HL-60/S4 treated with phorbol 12-myristate 13-acetate at 8.2 ng/mL for 4 days and 3 days (cell line): ENCODE results near the gene KCNJ6.
"Not testable (repeated sequence)": the region's sequence is repeated elsewhere in the genome, so short reads cannot be mapped to it uniquely, and the experiment has no call there.

Experiments
- in situ Hi-C: fragments of 300-500 bp; cut with MboI; formaldehyde crosslinking; loops from 2 replicates; pipeline ENCODE4 v1.15.0; 2022; ENCODE audit warnings: low sequenced_read_pairs

KCNJ6 gene

DNA sequence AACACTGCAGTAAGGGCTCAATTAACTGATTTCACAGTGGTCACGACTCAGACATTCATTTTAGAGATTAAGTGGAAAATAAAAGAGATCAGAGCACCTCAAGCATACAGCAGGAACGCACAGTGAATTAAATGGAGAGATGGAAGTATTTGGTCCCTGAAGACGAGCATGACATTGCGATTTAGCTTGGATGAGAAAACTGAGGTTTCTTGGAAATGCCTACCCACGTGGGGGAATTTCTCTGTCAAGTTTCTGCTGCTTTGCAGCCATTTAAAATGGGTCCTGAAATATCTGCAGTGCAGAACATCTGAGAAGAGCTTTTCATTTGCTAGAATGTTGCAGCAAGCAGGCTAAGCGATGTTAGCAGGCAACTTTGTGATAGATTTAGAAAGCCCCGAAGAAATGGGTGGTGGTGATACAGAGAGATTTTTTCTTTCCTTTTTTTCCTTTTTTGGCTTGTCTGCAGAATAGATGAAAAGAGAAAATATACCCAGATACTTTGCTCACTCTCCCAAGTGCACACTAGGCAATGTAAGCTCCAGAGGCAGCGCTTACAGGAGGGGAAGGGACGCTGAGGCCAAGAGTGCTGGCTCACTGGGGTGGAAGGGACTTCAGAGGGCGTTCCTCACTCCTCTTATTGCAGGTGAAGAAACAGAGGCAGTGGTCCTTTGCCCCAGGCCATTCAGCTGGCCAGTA is 258.0 kb downstream of the KCNJ6 start:
- in situ Hi-C loops = no loop called here

DNA sequence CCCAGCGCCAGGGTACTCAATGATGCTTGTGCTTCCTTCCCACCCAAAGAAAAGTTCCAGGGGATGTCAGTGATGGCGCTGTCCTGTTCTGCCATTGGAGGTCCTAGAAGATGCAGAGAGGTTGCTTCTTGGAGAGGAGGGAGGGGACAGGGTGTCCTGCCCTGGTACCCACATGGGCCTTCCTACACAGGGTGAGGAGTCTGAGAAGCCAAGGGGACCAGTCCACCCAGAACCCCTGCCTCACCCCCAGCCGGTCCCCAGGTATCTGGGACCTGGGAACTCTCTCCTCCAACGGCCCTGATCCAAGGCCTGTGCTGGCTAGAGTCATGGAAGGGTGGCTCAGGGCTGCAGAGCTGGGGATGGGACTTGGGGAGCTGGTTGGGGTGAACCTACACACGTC is 259.4 kb downstream of the KCNJ6 start:
- in situ Hi-C loops = no loop called here

DNA sequence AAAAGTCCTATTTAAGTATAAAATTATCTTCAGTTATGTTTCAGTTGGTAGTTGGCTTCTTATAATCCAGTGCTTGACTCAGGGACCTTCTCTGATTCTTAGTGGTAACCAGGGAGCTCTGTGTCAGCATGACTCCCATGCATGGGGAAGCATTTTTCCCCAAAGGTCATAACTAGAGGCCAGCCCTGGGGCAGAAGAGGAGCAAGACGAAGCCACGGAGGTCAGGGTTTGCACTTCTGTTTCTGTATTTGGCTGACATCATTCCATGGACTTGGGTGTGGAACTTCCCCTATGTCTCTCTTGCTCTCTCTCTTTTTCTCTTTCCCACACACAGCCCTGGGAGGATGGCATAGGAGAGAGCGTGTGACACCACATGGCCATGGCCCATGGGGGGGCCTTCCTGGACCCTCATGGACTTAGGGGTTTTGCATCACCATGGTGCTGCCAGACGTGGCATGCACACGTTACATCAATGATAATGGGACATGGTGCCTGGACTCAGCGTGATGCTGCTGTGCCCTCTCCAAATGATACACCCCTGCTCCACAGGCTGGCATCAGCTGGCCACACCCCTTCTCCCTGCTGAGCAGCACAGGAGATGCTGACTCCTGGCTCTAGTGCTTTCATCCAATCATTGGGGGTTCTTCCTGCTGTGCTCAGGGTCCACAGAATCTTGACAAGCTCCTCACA is 260.5 kb downstream of the KCNJ6 start:
- in situ Hi-C loops = no loop called here

DNA sequence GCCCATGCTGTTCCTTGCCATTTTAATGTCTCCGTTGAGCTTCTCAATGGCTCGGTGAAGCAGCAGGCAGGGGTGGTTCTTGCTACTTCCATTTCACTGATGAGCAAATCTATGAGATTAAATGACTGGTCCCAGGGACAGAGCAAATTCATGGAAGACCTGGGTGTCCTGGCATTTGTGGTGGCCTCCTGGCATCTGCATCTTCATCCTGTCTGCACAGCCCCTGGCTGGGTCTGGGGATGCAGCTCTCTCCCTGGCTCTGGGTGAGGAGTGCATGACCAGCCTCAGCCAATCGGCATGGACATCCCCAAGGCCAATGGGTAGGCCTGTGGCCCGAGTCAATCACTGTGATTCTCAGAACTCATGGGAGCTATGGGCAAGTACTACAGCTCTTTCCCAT is 261.7 kb downstream of the KCNJ6 start:
- in situ Hi-C loops = no loop called here

DNA sequence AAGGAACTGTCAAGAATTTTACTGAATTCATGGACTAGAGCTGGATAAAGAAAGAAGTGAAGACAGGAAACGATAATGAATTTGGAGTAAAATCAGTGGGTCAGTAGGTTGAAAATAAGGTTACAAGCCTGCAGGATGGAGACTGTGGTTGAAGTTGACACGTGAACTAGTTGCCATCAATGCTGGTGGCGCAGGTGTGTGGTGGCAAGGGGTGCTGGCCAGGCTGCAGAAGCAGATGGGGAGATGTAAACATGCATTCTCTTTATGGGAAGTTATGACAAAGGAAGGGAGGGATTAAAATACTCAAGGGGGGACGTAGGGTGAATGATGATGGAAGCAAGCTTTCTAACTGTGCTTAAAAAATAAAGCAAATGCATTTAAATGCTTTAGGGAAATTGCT is 263.1 kb downstream of the KCNJ6 start:
- in situ Hi-C loops = no loop called here

DNA sequence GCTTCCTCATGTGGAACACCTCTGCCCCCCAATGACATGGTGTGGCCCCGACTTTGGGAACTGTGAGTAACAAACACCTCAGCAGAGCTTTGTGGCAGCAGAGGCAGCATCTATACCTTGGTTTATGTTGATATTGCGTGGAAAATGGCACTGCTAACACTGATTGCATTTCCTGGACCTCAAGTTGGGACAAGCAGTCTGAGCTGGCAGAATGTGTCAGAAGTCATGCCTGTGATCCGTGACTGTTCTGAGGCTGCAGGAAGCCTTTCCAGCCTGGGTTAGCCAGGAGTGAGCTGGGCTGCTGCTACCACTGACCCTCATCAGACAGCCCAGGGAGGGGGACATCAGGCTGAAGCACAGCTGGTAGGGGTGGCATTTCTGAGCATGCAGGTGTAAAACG is 268.5 kb downstream of the KCNJ6 start:
- in situ Hi-C loops = no loop called here

DNA sequence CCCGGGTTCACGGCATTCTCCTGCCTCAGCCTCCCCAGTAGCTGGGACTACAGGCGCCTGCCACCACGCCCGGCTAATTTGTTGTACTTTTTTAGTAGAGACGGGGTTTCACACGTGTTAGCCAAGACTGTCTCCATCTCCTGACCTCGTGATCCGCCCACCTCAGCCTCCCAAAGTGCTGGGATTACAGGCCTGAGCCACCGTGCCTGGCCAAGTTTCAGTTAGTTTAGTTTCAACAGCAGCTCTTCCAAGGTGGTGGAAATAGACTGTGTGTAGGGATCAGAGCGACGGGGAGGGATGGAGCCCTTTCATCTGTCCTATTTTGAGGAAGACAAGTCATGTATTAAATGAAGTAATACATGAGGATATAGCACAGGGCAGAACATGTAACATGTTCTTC is 269.5 kb downstream of the KCNJ6 start:
- in situ Hi-C loops = not testable (repeated sequence)

DNA sequence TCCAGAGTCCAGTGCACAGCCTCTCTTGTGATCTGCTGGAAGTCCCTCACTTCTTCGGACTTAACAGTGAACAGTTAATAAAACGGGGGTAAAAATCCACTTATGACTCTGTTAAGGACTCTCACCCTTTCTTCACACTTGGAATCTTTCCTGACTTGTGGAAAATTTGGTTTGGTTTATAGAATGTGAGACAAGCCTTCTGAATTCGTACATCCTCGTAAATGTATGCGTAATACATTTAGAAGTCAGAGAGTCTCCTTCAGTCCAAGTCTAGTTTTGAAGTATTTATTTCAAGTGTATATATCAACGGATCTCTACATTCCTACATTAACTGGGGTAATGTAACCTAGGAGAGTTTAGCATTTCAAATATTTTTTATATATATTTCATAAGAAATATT is 270.4 kb downstream of the KCNJ6 start:
- in situ Hi-C loops = no loop called here

DNA sequence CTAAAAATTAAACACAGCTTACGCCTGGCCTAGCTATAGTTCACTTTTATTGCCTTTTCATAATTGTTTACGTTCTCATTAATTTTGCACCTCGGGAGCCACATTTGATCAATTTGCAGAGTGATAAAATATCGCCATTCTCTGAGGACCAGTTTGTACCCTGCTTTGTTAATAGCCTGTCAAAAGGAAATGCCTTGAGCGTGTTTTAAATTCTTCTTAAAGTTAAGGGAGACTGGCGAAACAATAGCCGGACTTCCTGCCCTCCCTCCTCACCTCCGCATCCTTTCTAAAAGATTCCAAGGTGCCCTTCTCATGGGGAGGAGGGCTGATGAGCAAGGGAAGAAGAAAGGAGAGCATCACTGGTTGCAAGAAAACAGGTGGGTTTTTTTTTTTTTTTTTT is 271.6 kb downstream of the KCNJ6 start:
- in situ Hi-C loops = no loop called here

DNA sequence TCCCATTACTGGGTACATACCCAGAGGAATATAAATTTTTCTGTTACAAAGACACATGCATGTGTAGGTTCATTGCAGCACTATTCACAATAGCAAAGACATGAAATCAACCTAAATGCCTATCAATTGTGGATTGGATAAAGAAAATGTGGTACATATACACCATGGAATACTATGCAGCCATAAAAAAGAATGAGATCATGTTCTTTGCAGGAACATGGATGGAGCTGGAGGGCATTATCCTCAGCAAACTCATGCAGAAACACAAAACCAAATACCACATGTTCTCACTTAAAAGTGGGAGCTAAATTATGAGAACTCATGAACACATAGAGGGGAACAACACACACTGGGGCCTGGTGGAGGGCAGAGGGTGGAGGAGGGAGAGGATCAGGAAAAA is 272.4 kb downstream of the KCNJ6 start:
- in situ Hi-C loops = not testable (repeated sequence)

DNA sequence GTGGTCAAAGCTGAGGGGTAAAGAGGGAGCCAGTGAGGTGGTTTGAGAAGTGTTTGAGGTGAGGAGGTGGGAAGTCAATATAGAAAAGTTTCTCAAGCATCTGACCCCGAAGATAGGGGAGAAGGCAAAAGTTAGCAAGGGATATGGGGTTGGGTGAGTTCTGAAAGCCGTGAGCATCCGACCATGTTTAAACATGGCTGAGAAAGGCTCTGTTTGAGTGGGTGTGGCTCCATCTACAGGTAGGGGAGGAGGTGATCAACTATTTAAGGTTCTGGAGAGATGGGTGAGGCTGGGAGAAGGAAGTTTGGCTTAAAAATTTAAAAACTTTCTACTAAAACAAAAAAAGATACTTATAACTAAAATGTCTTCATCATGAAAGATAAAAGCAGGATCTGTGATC is 273.8 kb downstream of the KCNJ6 start:
- in situ Hi-C loops = no loop called here

DNA sequence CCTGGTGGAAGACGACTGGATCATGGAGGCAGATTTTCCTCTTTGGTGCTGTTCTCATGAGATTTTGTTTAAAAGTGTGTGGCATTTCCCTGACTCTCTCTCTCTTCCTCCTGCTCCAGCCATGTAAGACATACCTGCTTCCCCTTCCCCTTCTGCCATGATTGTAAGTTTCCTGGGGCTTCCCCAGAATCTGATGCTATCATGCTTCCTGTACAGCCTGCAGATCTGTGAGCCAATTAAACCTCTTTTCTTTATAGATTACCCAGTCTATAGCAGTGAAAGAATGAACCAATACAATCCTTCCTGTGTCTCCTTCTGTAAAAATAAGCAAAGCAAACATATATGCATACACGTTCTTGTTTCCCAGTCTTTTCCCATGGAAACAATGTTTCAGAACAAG is 276.5 kb downstream of the KCNJ6 start:
- in situ Hi-C loops = no loop called here

DNA sequence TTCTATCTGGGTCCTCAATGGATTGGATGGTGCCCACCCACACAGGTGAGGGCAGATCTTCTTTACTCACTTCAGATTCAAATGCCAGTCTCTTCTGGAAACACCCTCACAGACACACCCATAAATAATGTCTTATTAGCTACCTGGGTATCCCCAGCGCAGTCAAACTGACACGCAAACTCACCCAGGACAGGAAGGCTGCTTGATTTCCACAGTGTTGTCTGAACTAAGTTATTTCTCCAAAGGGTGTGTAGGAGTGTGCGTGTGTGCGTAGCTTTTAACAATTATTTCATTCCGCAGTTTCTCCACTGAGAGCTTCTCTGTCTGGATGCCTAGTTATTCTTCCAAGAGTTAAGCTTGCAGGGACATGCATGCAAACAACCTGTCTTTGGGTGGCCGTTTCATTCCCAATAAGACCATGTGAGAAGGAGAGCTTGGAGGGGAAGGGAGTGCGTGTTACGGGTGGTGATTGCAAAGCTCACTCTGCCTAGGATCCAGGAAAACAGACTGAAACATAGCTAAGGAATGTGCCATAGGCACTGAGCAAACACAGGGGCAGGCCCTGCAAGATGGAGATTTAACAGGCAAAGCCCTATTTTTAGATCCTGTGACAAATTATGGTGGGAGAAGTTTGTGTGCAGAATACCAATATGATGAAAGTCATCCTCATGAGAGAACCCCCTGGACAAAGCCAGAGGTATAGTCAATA is 280.0 kb downstream of the KCNJ6 start:
- in situ Hi-C loops = no loop called here

DNA sequence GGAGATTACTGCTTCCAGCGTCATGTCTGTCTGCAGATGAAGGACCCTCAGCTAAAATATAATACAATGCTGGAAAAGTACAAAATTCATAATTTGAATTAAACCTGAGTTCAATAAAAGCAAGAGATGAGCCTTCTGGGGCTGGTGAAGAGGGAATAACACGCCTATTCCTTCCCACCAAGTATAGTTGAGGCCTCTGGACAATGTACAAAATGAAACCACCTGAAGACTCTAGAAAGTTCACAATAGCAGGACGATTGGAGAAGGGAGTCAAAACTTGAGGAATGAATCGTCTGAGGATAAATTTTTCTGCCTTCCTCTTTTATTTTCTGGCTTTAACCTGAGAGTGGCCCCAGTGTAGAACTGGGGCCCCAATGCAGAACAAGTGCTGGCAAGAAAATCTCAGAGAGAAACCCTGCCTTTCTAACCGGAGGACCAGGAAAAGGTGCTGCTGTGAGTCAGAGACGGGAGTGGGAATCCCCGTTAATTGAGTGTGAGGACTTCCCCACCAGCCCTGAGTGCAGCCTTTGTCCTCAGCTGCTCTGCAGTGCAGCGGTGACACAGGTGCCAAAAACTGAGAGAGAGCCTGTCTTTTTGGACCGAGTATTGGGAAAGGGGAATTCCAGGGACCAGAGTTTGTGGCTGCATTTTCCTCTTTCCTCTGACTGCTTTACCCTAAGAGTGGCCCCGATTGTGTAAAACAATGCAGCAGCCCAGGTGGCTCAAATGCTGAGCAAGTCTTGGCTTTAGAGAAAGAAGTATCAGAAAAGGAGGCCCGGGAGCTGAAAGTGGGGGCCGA is 284.7 kb downstream of the KCNJ6 start:
- in situ Hi-C loops = no loop called here

DNA sequence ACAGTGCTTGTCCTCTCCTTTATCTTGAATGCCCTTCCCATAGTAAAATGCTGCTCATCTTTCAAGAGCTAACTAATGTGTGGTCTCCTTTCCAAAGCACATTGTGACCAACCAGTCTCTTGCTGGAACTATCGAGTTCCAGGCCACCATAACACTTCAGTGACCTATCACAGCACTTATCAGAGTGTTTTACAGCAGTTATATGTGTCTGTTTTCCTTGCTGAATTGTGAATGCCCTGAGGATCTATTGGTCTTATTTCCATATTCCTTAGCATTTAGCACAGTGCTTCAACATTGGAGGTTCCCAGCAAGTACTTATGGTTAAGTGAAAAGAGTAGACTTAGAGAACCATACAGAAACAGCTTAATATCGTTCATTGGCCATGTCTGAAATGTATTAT is 285.4 kb downstream of the KCNJ6 start:
- in situ Hi-C loops = no loop called here

DNA sequence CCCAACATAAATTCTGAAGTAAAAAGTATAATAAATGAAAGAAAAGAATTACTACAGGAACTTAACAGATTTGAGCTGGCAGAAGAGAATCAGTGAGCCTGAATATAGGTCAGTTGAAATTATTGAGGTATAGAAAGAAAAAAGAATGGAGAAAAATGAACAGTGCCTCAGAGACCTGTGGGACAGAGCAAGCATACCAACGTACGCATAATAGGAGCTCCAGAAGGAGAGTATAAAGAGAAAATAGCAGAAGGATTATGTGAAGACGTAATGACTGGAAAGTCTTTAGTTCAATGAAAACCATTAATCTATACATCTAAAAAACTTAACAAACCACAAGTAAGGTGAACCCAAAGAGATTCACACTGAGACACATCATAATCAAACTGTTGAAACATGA is 287.9 kb downstream of the KCNJ6 start:
- in situ Hi-C loops = no loop called here

DNA sequence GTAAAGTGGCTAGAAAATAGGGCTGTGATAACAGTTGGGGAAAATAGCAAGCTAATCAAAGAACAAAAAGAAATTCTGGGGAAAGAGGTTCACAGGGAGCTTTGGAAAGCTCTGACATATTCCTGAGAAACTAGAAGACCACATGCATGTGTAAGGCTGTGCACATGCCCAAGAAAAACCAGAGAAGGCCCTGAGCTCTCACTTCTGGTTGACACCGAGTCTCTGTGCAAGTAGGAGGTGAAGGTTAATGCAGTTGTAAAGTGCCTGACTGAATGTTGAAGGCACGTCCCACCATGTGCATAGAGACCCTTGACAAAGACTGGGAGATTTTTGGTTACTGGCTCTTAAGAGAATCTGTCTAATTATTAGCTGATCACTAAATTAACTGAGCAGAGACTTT is 288.7 kb downstream of the KCNJ6 start:
- in situ Hi-C loops = no loop called here

DNA sequence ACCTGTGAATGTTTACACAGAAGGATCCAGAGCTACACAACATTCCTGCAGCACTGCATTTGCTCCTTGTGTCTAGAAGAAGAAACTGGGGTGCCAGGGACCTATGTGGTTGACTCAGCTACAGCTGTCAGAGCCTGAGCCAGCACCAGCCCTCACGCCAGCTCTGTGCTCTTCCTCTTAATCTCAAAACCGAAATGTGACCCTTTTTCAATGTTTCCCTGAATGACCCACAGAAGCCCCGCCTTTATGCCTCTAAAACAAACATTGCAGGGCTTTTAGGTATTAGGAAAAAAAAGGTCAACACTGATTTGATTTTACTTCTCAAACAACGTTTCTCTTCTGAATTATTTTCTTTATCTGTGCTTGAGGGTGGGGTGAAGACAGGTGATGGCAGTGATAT is 289.2 kb downstream of the KCNJ6 start:
- in situ Hi-C loops = no loop called here

DNA sequence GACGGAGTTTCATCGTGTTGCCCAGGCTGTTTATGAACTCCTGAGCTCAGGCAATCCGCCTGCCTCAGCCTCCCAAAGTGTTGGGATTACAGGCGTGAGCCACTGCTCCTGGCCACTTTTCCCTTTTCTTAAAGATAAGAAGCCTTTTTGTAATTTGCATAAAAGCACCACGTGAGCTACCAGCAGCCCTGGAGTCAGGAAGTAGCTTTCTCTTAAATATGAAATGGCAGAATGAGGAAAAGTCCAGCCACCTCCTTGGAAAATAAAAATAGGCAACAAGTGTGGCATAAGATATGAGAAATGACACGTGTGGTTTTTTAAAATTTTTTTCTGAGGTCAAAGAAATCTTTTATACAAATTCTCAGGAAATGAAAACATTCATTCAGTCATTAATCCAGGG is 289.9 kb downstream of the KCNJ6 start:
- in situ Hi-C loops = no loop called here

DNA sequence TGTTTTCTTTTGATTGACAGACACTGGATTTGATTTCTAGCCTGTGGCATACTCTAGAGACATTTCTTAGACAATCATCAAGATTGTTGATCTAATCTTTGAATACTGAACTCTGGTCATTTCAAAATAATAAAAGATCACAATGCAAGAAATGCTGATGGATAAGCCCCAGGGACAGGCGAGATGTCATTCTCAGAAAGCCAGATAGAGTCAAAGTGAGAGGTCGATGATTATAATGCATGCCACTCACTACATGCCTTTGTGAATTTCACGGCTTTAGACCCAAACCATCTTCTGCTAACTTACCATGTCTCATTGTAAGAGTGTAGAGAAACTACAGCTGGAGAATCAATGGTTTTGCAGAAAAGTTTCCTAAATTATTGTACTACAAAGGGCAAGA is 292.6 kb downstream of the KCNJ6 start:
- in situ Hi-C loops = no loop called here

DNA sequence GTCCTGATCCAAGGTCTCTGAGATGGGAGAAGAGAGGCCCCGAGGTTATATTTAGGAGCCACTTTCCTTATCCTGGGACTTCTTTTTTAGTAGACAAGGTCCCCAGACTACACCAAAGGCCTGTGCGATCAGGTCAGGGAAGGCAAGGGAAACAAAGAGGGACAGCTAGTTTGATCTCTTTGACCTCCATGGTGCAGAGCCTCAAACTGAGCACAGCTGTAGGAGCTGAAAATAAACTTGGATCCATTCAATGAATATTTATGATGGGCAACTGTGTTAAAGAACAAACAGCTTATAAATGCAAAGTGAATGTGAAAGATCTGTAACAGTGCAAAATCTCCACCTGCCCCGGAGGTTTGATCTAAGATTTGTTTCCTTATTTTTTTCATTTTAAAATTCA is 293.1 kb downstream of the KCNJ6 start:
- in situ Hi-C loops = no loop called here
